HCT116 (cell line): Measurements from ENCODE around the gene CTSV. TPM values are rescaled to one million over a fixed set of nuclear protein-coding genes. Genes with fewer than 3 reads are reported as not detected.
"Not testable (repeated sequence)": the region's sequence is repeated elsewhere in the genome, so short reads cannot be mapped to it uniquely, and the experiment has no call there.

Source experiments
- ATAC-seq: fragments of 200-7000 bp; cut with Tn5 transposase; 2 replicates; pipeline ENCODE4 v1.9.1; 2020; ENCODE audit warnings: mild to moderate bottlenecking, moderate library complexity
- BruUV-seq: library from RNA; stranded (reverse); fragments of 400-500 nt; replicated peaks from 2 replicates; lab custom pipeline; 2021; lab: Mats Ljungman, UMichigan
- CTCF ChIA-PET: fragments of 300-600 bp; sonication (Branson Sonifier 250); formaldehyde crosslinking; loops from one replicate; lab custom pipeline; 2021; ENCODE audit warnings: antibody characterized with exemption; lab: Charles Lee
- POLR2A ChIA-PET: fragments of 300-600, 350-600 bp; sonication (Branson Sonifier 250); formaldehyde crosslinking; loops from one replicate; lab custom pipeline; 2021; ENCODE audit warnings: antibody characterized with exemption; lab: Charles Lee
- RAD21 ChIA-PET, 2 experiments: fragments of 300-600 bp; sonication (Branson Sonifier 250); formaldehyde crosslinking; loops; one replicate each; lab custom pipeline; 2023; ENCODE audit warnings: low total read pairs in 2 of 2; ENCODE audit not compliant: uncharacterized antibody in 2 of 2, unreplicated experiment in 2 of 2, low non-redundant PET in 1 of 2; lab: Charles Lee
- DNase-seq: peaks from one replicate; pipeline ENCODE4 v3.0.0-alpha.2; 2010; ENCODE audit warnings: low read depth, low spot score
- H2AFZ ChIP-seq: fragments of 200-600 bp; shearing (Covaris generic), sonication (generic); 2 replicates; pipeline ENCODE4 v1.6.1; 2017; ENCODE audit warnings: low read depth, mixed run types, mixed read lengths, antibody characterized with exemption, low read length; ENCODE audit not compliant: poor library complexity, severe bottlenecking
- H3K27ac ChIP-seq: 2 replicates; pipeline ENCODE4 v1.5.1; 2012; ENCODE audit warnings: low read depth, low read length
- H3K27me3 ChIP-seq: fragments of 200-600 bp; sonication (generic); 2 replicates; pipeline ENCODE4 v1.6.1; 2016; ENCODE audit warnings: mixed run types, low read length, mixed read lengths; ENCODE audit not compliant: insufficient read depth
- H3K36me3 ChIP-seq, 2 experiments: fragments of 200-500 bp in 1 of 2; fragments of 200-600 bp in 1 of 2; sonication (Bioruptor generic) in 1 of 2; sonication (generic) in 1 of 2; 2 replicates each; pipeline versions ENCODE4 v1.5.1 to v1.6.1; 2014 to 2016; ENCODE audit warnings: low read length in 2 of 2, inconsistent platforms in 1 of 2, mixed read lengths in 1 of 2, mixed run types in 1 of 2; ENCODE audit not compliant: insufficient read depth in 2 of 2, control insufficient read depth in 1 of 2
- H3K4me1 ChIP-seq, 2 experiments: fragments of 200-600 bp in 1 of 2; sonication (generic) in 1 of 2; 2 replicates each; pipeline versions ENCODE4 v1.5.1 to v1.6.1; 2012 to 2017; ENCODE audit warnings: low read length in 2 of 2, inconsistent platforms in 1 of 2, mild to moderate bottlenecking in 1 of 2, mixed read lengths in 1 of 2, mixed run types in 1 of 2, moderate library complexity in 1 of 2; ENCODE audit not compliant: insufficient read depth in 2 of 2, control insufficient read depth in 1 of 2
- H3K4me2 ChIP-seq: fragments of 200-600 bp; sonication (generic); 2 replicates; pipeline ENCODE4 v1.6.1; 2017; ENCODE audit warnings: mixed run types, low read length, mixed read lengths
- H3K4me3 ChIP-seq, 2 experiments: fragments of 200-600 bp in 1 of 2; sonication (generic) in 1 of 2; replicated peaks in 1 of 2; 2 replicates each; pipeline ENCODE4 v1.5.1; 2011 to 2016; ENCODE audit warnings: low read length in 2 of 2, control low read depth in 1 of 2, low read depth in 1 of 2, mild to moderate bottlenecking in 1 of 2, mixed read lengths in 1 of 2, mixed run types in 1 of 2
- H3K79me2 ChIP-seq: fragments of 200-600 bp; sonication (generic); 2 replicates; pipeline ENCODE4 v1.6.1; 2017; ENCODE audit warnings: mild to moderate bottlenecking, mixed run types, low read length, moderate library complexity, mixed read lengths; ENCODE audit not compliant: insufficient read depth
- H3K9ac ChIP-seq: fragments of 200-600 bp; sonication (generic); 2 replicates; pipeline ENCODE4 v1.6.1; 2016; ENCODE audit warnings: low read length, mixed read lengths
- H3K9me2 ChIP-seq: fragments of 200-600 bp; sonication (generic), shearing (Covaris generic); 2 replicates; pipeline ENCODE4 v1.6.1; 2017; ENCODE audit warnings: mixed run types, mild to moderate bottlenecking, moderate library complexity; ENCODE audit not compliant: insufficient read depth
- H3K9me3 ChIP-seq, 2 experiments: fragments of 200-500 bp in 1 of 2; fragments of 200-600 bp in 1 of 2; sonication (Bioruptor generic) in 1 of 2; sonication (generic) in 1 of 2; 2 replicates each; pipeline ENCODE4 v1.6.1; 2014 to 2017; ENCODE audit warnings: low read length in 2 of 2, mixed read lengths in 2 of 2, inconsistent platforms in 1 of 2, low read depth in 1 of 2, mild to moderate bottlenecking in 1 of 2, mixed run types in 1 of 2, moderate library complexity in 1 of 2; ENCODE audit not compliant: control insufficient read depth in 1 of 2, insufficient read depth in 1 of 2
- H4K20me1 ChIP-seq: fragments of 200-600 bp; sonication (generic), shearing (Covaris generic); 2 replicates; pipeline ENCODE4 v1.6.1; 2017; ENCODE audit warnings: mixed run types, mild to moderate bottlenecking, moderate library complexity; ENCODE audit not compliant: insufficient read depth
- intact Hi-C: fragments of 100-400 bp; cut with micrococcal nuclease; formaldehyde crosslinking; loops from 2 replicates; pipeline ENCODE4 v1.10.0; 2022
- total RNA-seq: library from RNA; stranded (reverse); gene quantifications from one replicate; pipeline ENCODE4 v1.2.1, GENCODE V29; 2021; ENCODE audit not compliant: unreplicated experiment

Gene CTSV
- total RNA-seq, 1 experiment from 2014 or later, result 15.5 TPM

GRCh38 chr9:97001338-97001737, 37.6 kb downstream of the CTSV start:
- H3K4me2 ChIP-seq, H3K27me3 ChIP-seq, POLR2A ChIA-PET, H4K20me1 ChIP-seq, RAD21 ChIA-PET, H3K4me3 ChIP-seq, BruUV-seq, intact Hi-C loops, H2AFZ ChIP-seq, H3K36me3 ChIP-seq, H3K9me3 ChIP-seq, H3K4me1 ChIP-seq, H3K9me2 ChIP-seq, ATAC-seq, H3K9ac ChIP-seq, CTCF ChIA-PET, H3K27ac ChIP-seq, DNase-seq: not testable (repeated sequence)
- peaks cover 73% of the 10 kb centered on the region for H3K79me2 ChIP-seq

- H3K79me2 ChIP-seq, result peaks cover 65% of the 10 kb centered on the region
- H2AFZ ChIP-seq, H3K36me3 ChIP-seq, CTCF ChIA-PET, H3K27ac ChIP-seq, H3K9me2 ChIP-seq, H4K20me1 ChIP-seq, H3K4me1 ChIP-seq, DNase-seq, H3K9me3 ChIP-seq, intact Hi-C loops, RAD21 ChIA-PET, H3K4me3 ChIP-seq, H3K27me3 ChIP-seq, BruUV-seq, H3K9ac ChIP-seq, POLR2A ChIA-PET: not testable (repeated sequence)
- H3K4me2 ChIP-seq, result peak overlapping the region; percentile 21; the same call in 1 of the 2 replicates
- ATAC-seq, result peak; percentile 20; the same call in 1 of the 2 replicates
Measured at GRCh38 chr9:97000139-97000787, 38.7 kb downstream of the CTSV start.

DNA sequence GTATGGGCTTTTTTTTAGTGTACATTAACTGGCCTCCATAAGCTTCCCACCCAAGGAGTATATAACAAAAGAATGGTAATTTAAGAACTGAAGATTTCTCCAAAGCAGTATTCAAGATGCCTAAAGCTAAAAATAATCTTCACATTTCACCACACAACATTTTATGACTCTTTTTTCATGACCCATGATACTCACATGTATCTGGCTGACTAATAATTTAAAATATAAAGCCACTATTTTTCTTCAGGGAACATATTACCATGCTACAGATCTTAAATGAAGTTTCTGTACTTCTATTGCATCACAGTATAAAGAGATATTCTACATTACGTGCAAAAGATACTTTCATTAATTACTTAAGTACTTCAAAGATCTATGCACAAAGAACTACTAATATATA, 39.2 kb downstream of the CTSV start:
- H3K4me3 ChIP-seq, H3K27ac ChIP-seq, H2AFZ ChIP-seq, BruUV-seq, POLR2A ChIA-PET, H3K9me2 ChIP-seq, H3K27me3 ChIP-seq, CTCF ChIA-PET, H3K36me3 ChIP-seq, H3K9me3 ChIP-seq, H3K4me2 ChIP-seq, H4K20me1 ChIP-seq, RAD21 ChIA-PET, DNase-seq, H3K9ac ChIP-seq, ATAC-seq, intact Hi-C loops, H3K4me1 ChIP-seq: not testable (repeated sequence)
- H3K79me2 ChIP-seq, result peaks cover 60% of the 10 kb centered on the region

GRCh38 chr9:96997009-96997701, 41.8 kb downstream of the CTSV start:
- H2AFZ ChIP-seq, ATAC-seq, H3K9me2 ChIP-seq, H3K4me3 ChIP-seq, H3K27ac ChIP-seq, CTCF ChIA-PET, BruUV-seq, intact Hi-C loops, H3K9ac ChIP-seq, POLR2A ChIA-PET, H4K20me1 ChIP-seq, H3K36me3 ChIP-seq, H3K4me2 ChIP-seq, DNase-seq, H3K9me3 ChIP-seq, H3K4me1 ChIP-seq, H3K27me3 ChIP-seq, RAD21 ChIA-PET: not testable (repeated sequence)
- H3K79me2 ChIP-seq, result peaks cover 41% of the 10 kb centered on the region
